ENCODE results near the gene SSTR5.

The SSTR5 gene

GRCh38 chr16:1123525-1124230 is 51.1 kb downstream of the SSTR5 start:
- DNase-seq (ENCODE audit: low read depth), result no peak

- no peak for DNase-seq (ENCODE audit: low read depth)
These were observed 51.7 kb downstream of the SSTR5 start for GRCh38 chr16:1124291-1124690.

- DNase-seq (ENCODE audit: low read depth), result no peak
These were observed 52.2 kb downstream of the SSTR5 start for GRCh38 chr16:1124795-1125194.

GRCh38 chr16:1125471-1125870 is 52.9 kb downstream of the SSTR5 start:
- no peak for DNase-seq (ENCODE audit: low read depth)

- no peak for DNase-seq (ENCODE audit: low read depth)
These were observed 53.5 kb downstream of the SSTR5 start for GRCh38 chr16:1126044-1126443.

- no peak for DNase-seq (ENCODE audit: low read depth)
These were observed 54.0 kb downstream of the SSTR5 start for GRCh38 chr16:1126586-1126985.

GRCh38 chr16:1127101-1127500 is 54.6 kb downstream of the SSTR5 start:
- no peak for DNase-seq (ENCODE audit: low read depth)

GRCh38 chr16:1127971-1128715 is 55.6 kb downstream of the SSTR5 start:
- no peak for DNase-seq (ENCODE audit: low read depth)

- no peak for DNase-seq (ENCODE audit: low read depth)
These were observed 56.8 kb downstream of the SSTR5 start for GRCh38 chr16:1129106-1129960.

GRCh38 chr16:1130382-1130781 is 57.8 kb downstream of the SSTR5 start:
- no peak for DNase-seq (ENCODE audit: low read depth)

Measured in stimulated activated CD8-positive, alpha-beta memory T cell treated with anti-CD3 and anti-CD28 coated beads, Interleukin-12 subunit alpha, Interleukin-12 subunit beta, amount 100 ng/mL, for 4 hours (primary cell).